ENCODE measurements around the gene BAIAP2L2. TPM values are rescaled to one million over a fixed set of nuclear protein-coding genes. Genes with fewer than 3 reads are reported as not detected.

Gene BAIAP2L2
- polyA plus RNA-seq, 2 of the 4 experiments (the other 2 are of a cell fraction), result 3.5 to 4.7 TPM

DNA sequence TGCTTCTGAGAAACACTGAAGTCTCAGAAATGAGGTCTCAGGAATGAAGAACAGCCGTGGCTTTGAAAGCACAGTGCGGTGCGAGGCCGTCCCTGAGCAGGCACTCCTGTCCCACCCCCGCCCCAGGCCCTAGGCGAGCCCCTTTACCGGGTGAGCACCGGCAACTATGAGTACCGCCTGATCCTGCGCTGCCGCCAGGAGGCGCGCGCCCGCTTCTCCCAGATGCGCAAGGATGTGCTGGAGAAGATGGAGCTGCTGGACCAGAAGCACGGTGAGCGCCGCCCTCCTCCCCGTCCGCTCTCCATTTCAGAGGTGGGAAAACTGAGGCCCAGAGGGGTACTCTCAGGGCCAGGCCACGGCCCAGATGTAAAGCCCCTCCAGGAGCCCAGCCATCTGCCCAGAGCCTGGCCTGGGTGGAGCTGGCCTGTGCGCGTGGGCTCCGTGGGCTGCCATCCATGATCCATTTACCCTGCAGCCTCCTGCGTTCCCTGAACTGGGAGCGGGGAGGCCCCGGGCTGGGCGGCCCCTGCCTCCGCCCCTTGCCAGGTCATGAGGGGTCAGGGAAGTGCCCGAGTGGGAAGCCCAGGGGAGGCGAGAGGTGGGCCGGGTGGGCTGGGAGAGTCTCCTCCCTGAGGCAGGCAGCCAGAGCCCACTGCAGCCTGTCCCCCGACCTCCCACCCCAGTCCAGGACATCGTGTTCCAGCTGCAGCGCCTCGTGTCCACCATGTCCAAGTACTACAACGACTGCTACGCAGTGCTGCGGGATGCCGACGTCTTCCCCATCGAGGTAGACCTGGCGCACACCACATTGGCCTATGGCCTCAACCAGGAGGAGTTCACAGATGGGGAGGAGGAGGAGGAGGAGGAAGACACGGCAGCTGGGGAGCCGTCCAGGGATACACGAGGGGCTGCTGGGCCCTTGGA is 36.0 kb downstream of the BAIAP2L2 start:
- Histone ChIP-seq H3K4me1 (no peaks in the 10 kb centered on the region), H3K4me2 (no peak overlapping the region), H3K9me3 (no peaks in the 10 kb centered on the region), H3K27ac (no peak overlapping the region), H3K4me3 (no peak overlapping the region)
- ChIA-PET CTCF (interaction anchor here (0.6 to 1.0 kb wide), 2 partner anchors 23 to 133 kb away, joined by 3 read pairs; no protein-coding TSS in a partner anchor), POLR2A (no interaction called here)
- DNase-seq (ENCODE audit: low read depth in 1 of 2, low spot score in 1 of 2), result no peak
- 90% methylated on average over 20 of the region's 47 CpGs for WGBS (ENCODE audit: missing lambda C conversion rate)
- no peak for TF ChIP-seq EHMT2 (IDR thresholded peaks at IDR 0.05; ENCODE audit: low read depth)
- no peak for TF ChIP-seq CBX2 (IDR thresholded peaks at IDR 0.05; ENCODE audit: borderline replicate concordance, low read depth)
- TF ChIP-seq ZNF302 (CRISPR knock-in tag; IDR thresholded peaks at IDR 0.05), result no peak
- TF ChIP-seq JUN (IDR thresholded peaks at IDR 0.05), result no peak
- TF ChIP-seq HOXA7 (CRISPR knock-in tag; IDR thresholded peaks at IDR 0.05), result no peak
- TF ChIP-seq CBX8 (IDR thresholded peaks at IDR 0.05), result no peak
- TF ChIP-seq MAFK (IDR thresholded peaks at IDR 0.05; ENCODE audit: partially characterized antibody), result no peak
- TF ChIP-seq EHF (CRISPR knock-in tag; IDR thresholded peaks at IDR 0.05), result no peak
- TF ChIP-seq MAX (IDR thresholded peaks at IDR 0.05), result no peak
- TF ChIP-seq GATA3 (IDR thresholded peaks at IDR 0.05; ENCODE audit: borderline replicate concordance), result no peak
- no peak for TF ChIP-seq HOXB5 (CRISPR knock-in tag; IDR thresholded peaks at IDR 0.05)
- TF ChIP-seq, protein P1, sequence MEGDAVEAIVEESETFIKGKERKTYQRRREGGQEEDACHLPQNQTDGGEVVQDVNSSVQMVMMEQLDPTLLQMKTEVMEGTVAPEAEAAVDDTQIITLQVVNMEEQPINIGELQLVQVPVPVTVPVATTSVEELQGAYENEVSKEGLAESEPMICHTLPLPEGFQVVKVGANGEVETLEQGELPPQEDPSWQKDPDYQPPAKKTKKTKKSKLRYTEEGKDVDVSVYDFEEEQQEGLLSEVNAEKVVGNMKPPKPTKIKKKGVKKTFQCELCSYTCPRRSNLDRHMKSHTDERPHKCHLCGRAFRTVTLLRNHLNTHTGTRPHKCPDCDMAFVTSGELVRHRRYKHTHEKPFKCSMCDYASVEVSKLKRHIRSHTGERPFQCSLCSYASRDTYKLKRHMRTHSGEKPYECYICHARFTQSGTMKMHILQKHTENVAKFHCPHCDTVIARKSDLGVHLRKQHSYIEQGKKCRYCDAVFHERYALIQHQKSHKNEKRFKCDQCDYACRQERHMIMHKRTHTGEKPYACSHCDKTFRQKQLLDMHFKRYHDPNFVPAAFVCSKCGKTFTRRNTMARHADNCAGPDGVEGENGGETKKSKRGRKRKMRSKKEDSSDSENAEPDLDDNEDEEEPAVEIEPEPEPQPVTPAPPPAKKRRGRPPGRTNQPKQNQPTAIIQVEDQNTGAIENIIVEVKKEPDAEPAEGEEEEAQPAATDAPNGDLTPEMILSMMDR (IDR thresholded peaks at IDR 0.05), result no peak
- TF ChIP-seq HES2 (IDR thresholded peaks at IDR 0.05), result no peak
- no peak for TF ChIP-seq RNF2 (IDR thresholded peaks at IDR 0.05; ENCODE audit: borderline replicate concordance, low read depth)
- TF ChIP-seq ESRRA (IDR thresholded peaks at IDR 0.05; ENCODE audit: borderline replicate concordance, low read length), result no peak
- TF ChIP-seq NFE2L2 (conservative IDR thresholded peaks at IDR 0.05; ENCODE audit: low read length), result no peak
- TF ChIP-seq BCL3 (IDR thresholded peaks at IDR 0.05), result no peak
- ATAC-seq, result no peak
- no peak for FAIRE-seq

GRCh38 chr22:38073150-38074130 is 37.0 kb downstream of the BAIAP2L2 start:
- no peak for DNase-seq (ENCODE audit: low read depth in 1 of 2, low spot score in 1 of 2)
- ATAC-seq, result no peak
- FAIRE-seq, result no peak
- ChIA-PET CTCF (interaction anchor here (0.5 to 2.2 kb wide), 3 partner anchors 21 to 254 kb away, joined by 3 to 9 read pairs (median 4); no protein-coding TSS in a partner anchor), POLR2A (no interaction called here)
- TF ChIP-seq CBX8 (IDR thresholded peaks at IDR 0.05), result no peak
- no peak for TF ChIP-seq EP300 (IDR thresholded peaks at IDR 0.05)
- no peak for TF ChIP-seq POLR2A (IDR thresholded peaks at IDR 0.05; ENCODE audit: low read length)
- TF ChIP-seq SREBF2 (IDR thresholded peaks at IDR 0.05), result no peak
- no peak for TF ChIP-seq PBX3 (IDR thresholded peaks at IDR 0.05)
- TF ChIP-seq RARB (CRISPR knock-in tag; IDR thresholded peaks at IDR 0.05), result no peak
- no peak for TF ChIP-seq ELK1 (IDR thresholded peaks at IDR 0.05; ENCODE audit: low read depth, low read length)
- TF ChIP-seq MYC (IDR thresholded peaks at IDR 0.05; ENCODE audit: borderline replicate concordance, low read length), result no peak
- TF ChIP-seq ZNF302 (CRISPR knock-in tag; IDR thresholded peaks at IDR 0.05), result no peak
- no peak for TF ChIP-seq CEBPB (IDR thresholded peaks at IDR 0.05)
- no peak for TF ChIP-seq TFCP2L1 (CRISPR knock-in tag; IDR thresholded peaks at IDR 0.05)
- TF ChIP-seq MAFK (IDR thresholded peaks at IDR 0.05; ENCODE audit: partially characterized antibody), result no peak
- Histone ChIP-seq H3K4me2 (no peak overlapping the region), H3K4me1 (no peaks in the 10 kb centered on the region), H3K4me3 (no peak overlapping the region), H3K9me3 (no peaks in the 10 kb centered on the region), H3K27ac (no peak overlapping the region)
- WGBS (ENCODE audit: missing lambda C conversion rate), result 91% methylated on average over 19 of the region's 28 CpGs

All from A549 (cell line).